Small intestine (tissue), 7 donors: ENCODE measurements around the gene EPHA6. TPM values are rescaled to one million over a fixed set of nuclear protein-coding genes. Genes with fewer than 3 reads are reported as not detected.
"Not testable (repeated sequence)": the region's sequence is repeated elsewhere in the genome, so short reads cannot be mapped to it uniquely, and the experiment has no call there.

Experiments used
- DNase-seq, 2 donors: peaks; one replicate each; pipeline versions ENCODE4 v3.0.0 to v3.0.0-alpha.2; 2013
- FAIRE-seq: peaks from 2 replicates; lab custom pipeline; 2012; peaks lifted over from hg19 to GRCh38; lab: Jason Lieb, UNC
- H3K27ac ChIP-seq, 3 donors: one replicate each; pipeline ENCODE4 v1.5.1; 2013; ENCODE audit warnings: low read length in 2 of 3, mild to moderate bottlenecking in 2 of 3, control low read depth in 1 of 3, inconsistent platforms in 1 of 3, low read depth in 1 of 3, moderate library complexity in 1 of 3
- H3K27me3 ChIP-seq, 3 donors: one replicate each; pipeline ENCODE4 v1.6.1; 2013; ENCODE audit warnings: low read length in 3 of 3, inconsistent platforms in 1 of 3; ENCODE audit not compliant: control insufficient read depth in 3 of 3, insufficient read depth in 3 of 3
- H3K36me3 ChIP-seq, 3 donors: one replicate each; pipeline ENCODE4 v1.6.1; 2013; ENCODE audit warnings: low read length in 3 of 3, inconsistent platforms in 1 of 3, low read depth in 1 of 3, mild to moderate bottlenecking in 1 of 3, moderate library complexity in 1 of 3; ENCODE audit not compliant: control insufficient read depth in 3 of 3, insufficient read depth in 2 of 3
- H3K4me1 ChIP-seq, 3 donors: one replicate each; pipeline ENCODE4 v1.6.1; 2013; ENCODE audit warnings: low read length in 2 of 3, inconsistent platforms in 1 of 3, low read depth in 1 of 3, mild to moderate bottlenecking in 1 of 3, moderate library complexity in 1 of 3; ENCODE audit not compliant: control insufficient read depth in 3 of 3, insufficient read depth in 2 of 3
- H3K4me3 ChIP-seq, 3 donors: one replicate each; pipeline ENCODE4 v1.5.1; 2013; ENCODE audit warnings: low read length in 3 of 3, control low read depth in 1 of 3, inconsistent platforms in 1 of 3, low read depth in 1 of 3, mild to moderate bottlenecking in 1 of 3, moderate library complexity in 1 of 3
- H3K9me3 ChIP-seq, 2 donors: one replicate each; pipeline ENCODE4 v1.6.1; 2013; ENCODE audit warnings: low read depth in 1 of 2, low read length in 1 of 2; ENCODE audit not compliant: control insufficient read depth in 2 of 2, insufficient read depth in 1 of 2
- WGBS, 3 donors: extraction: QIAGEN DNeasy Blood & Tissue Kit; methylation state at CpG; one replicate each; pipeline ENCODE4 v1.1.7; 2013; 5-methylcytosine and 5-hydroxymethylcytosine counted together
- polyA plus RNA-seq, 4 donors: library from polyadenylated mRNA; stranded (reverse) in 3 of 4; unstranded in 1 of 4; fragments of 200-250 nt in 3 of 4; fragments of 120-200 nt in 1 of 4; gene quantifications; one replicate each; pipeline versions ENCODE4 v1.2.1 to v1.2.3, GENCODE V29; 2013
- donor health status: healthy with polysubstance abuse.
- donor health status: control.
- donor health status: control.
- donor health status: Bipolar disorder and iron deficiency.
- donor health status: healthy.

The EPHA6 gene
- polyA plus RNA-seq, 4 donors: 0.03 to 0.78 TPM; not detected in 2

GRCh38 chr3:97487587-97487986, 673.2 kb downstream of the EPHA6 start:
- 88 to 93% (median 91%) methylated on average over 1 of the region's 1 CpG for WGBS, 3 donors
- Histone ChIP-seq H3K27me3 (no peaks in the 10 kb centered on the region), H3K9me3 (no peaks in the 10 kb centered on the region), H3K36me3 (no peaks in the 10 kb centered on the region), H3K4me3 (no peak overlapping the region), H3K27ac (no peak overlapping the region), H3K4me1 (no peaks in the 10 kb centered on the region)
- FAIRE-seq (no peak), DNase-seq (no peak)

GRCh38 chr3:97488741-97489140, 674.3 kb downstream of the EPHA6 start:
- no peak for FAIRE-seq
- WGBS, 3 donors: 77 to 93% (median 84%) methylated on average over 1 of the region's 1 CpG
- no peak overlapping the region for H3K27ac ChIP-seq
- no peak for DNase-seq
- no peaks in the 10 kb centered on the region for H3K27me3 ChIP-seq
- H3K4me1 ChIP-seq: no peaks in the 10 kb centered on the region
- no peaks in the 10 kb centered on the region for H3K9me3 ChIP-seq
- no peak overlapping the region for H3K4me3 ChIP-seq
- no peaks in the 10 kb centered on the region for H3K36me3 ChIP-seq

GRCh38 chr3:97495896-97496295, 681.5 kb downstream of the EPHA6 start:
- H3K36me3 ChIP-seq: no peaks in the 10 kb centered on the region
- no peaks in the 10 kb centered on the region for H3K9me3 ChIP-seq
- H3K4me1 ChIP-seq: no peaks in the 10 kb centered on the region
- FAIRE-seq (no peak), DNase-seq (no peak)
- H3K4me3 ChIP-seq: no peak overlapping the region
- no peak overlapping the region for H3K27ac ChIP-seq
- H3K27me3 ChIP-seq: no peaks in the 10 kb centered on the region
- WGBS, 3 donors: 74 to 89% (median 80%) methylated on average over 5 of the region's 5 CpGs

- DNase-seq (peak in 1 of 2 donors; percentile 6), FAIRE-seq (no peak)
- no peaks in the 10 kb centered on the region for H3K36me3 ChIP-seq
- H3K4me1 ChIP-seq: no peaks in the 10 kb centered on the region
- H3K27me3 ChIP-seq: no peaks in the 10 kb centered on the region
- WGBS, 3 donors: 29 to 70% (median 50%) methylated on average over 1 of the region's 1 CpG
- H3K27ac ChIP-seq: no peak overlapping the region
- no peak overlapping the region for H3K4me3 ChIP-seq
- no peaks in the 10 kb centered on the region for H3K9me3 ChIP-seq
These were observed 682.7 kb downstream of the EPHA6 start for GRCh38 chr3:97497138-97497537.

GRCh38 chr3:97504463-97504862, 690.1 kb downstream of the EPHA6 start:
- H3K36me3 ChIP-seq: no peaks in the 10 kb centered on the region
- DNase-seq (no peak), FAIRE-seq (no peak)
- no peak overlapping the region for H3K27ac ChIP-seq
- 93 to 96% (median 94%) methylated on average over 2 of the region's 2 CpGs for WGBS, 3 donors
- no peaks in the 10 kb centered on the region for H3K27me3 ChIP-seq
- no peak overlapping the region for H3K4me3 ChIP-seq
- no peaks in the 10 kb centered on the region for H3K4me1 ChIP-seq
- peaks cover 0 to 13% of the 10 kb centered on the region in 2 donors for H3K9me3 ChIP-seq

- no peaks in the 10 kb centered on the region for H3K4me1 ChIP-seq
- no peaks in the 10 kb centered on the region for H3K27me3 ChIP-seq
- no peak overlapping the region for H3K27ac ChIP-seq
- 60 to 79% (median 66%) methylated on average over 4 of the region's 4 CpGs for WGBS, 3 donors
- no peaks in the 10 kb centered on the region for H3K36me3 ChIP-seq
- FAIRE-seq: no peak
- no peak overlapping the region for H3K4me3 ChIP-seq
- H3K9me3 ChIP-seq: no peaks in the 10 kb centered on the region
- DNase-seq: peak in 1 of 2 donors; percentile 7
These were observed 696.4 kb downstream of the EPHA6 start for GRCh38 chr3:97510795-97511194.

GRCh38 chr3:97515076-97515475, 700.7 kb downstream of the EPHA6 start:
- FAIRE-seq (no peak), DNase-seq (peak; percentile 41 to 62)
- Histone ChIP-seq H3K4me1 (no peaks in the 10 kb centered on the region), H3K27ac (no peak overlapping the region), H3K9me3 (no peaks in the 10 kb centered on the region), H3K36me3 (no peaks in the 10 kb centered on the region), H3K4me3 (no peak overlapping the region), H3K27me3 (no peaks in the 10 kb centered on the region)
- 15 to 62% (median 37%) methylated on average over 2 of the region's 2 CpGs for WGBS, 3 donors

GRCh38 chr3:97530691-97531090, 716.3 kb downstream of the EPHA6 start:
- Histone ChIP-seq H3K4me3 (no peak overlapping the region), H3K9me3 (no peaks in the 10 kb centered on the region), H3K27me3 (no peaks in the 10 kb centered on the region), H3K4me1 (no peaks in the 10 kb centered on the region), H3K27ac (no peak overlapping the region), H3K36me3 (no peaks in the 10 kb centered on the region)
- WGBS, 3 donors: 82 to 85% (median 82%) methylated on average over 2 of the region's 2 CpGs
- FAIRE-seq (no peak), DNase-seq (no peak)

- WGBS, 3 donors: 68 to 84% (median 82%) methylated on average over 5 to 6 of the region's 6 CpGs
- not testable (repeated sequence) for H3K27me3 ChIP-seq, H3K4me1 ChIP-seq, DNase-seq, H3K27ac ChIP-seq, H3K4me3 ChIP-seq, H3K9me3 ChIP-seq, H3K36me3 ChIP-seq, FAIRE-seq
These were observed 733.2 kb downstream of the EPHA6 start for GRCh38 chr3:97547573-97547972.
